ENCODE results near the gene NPAS2. TPM values are rescaled to one million over a fixed set of nuclear protein-coding genes. Genes with fewer than 3 reads are reported as not detected.

Gene NPAS2
- total RNA-seq, 4 donors from 2014 or later = 7.7 to 83.2 (median 15.1) TPM

- no peak overlapping the region for H3K27ac ChIP-seq
- H3K27me3 ChIP-seq = no peaks in the 10 kb centered on the region
- WGBS, 2 donors = 87 to 89% methylated on average over 15 of the region's 15 CpGs
- H3K4me3 ChIP-seq = no peak overlapping the region
- H3K4me1 ChIP-seq = no peaks in the 10 kb centered on the region
- DNase-seq (ENCODE audit: low spot score in 2 of 2) = no peak
- no peak for TF ChIP-seq CTCF (IDR thresholded peaks at IDR 0.05)
- TF ChIP-seq EP300 (IDR thresholded peaks at IDR 0.05) = no peak
- TF ChIP-seq POLR2A (IDR thresholded peaks at IDR 0.05) = no peak
- H3K36me3 ChIP-seq = peaks cover 0 to 78% (median 0%) of the 10 kb centered on the region in 3 donors
- no peaks in the 10 kb centered on the region for H3K9me3 ChIP-seq
These were observed 212.3 kb downstream of the NPAS2 start for GRCh38 chr2:101032084-101032776.

- H3K27me3 ChIP-seq = no peaks in the 10 kb centered on the region
- DNase-seq (ENCODE audit: low spot score in 2 of 2) = no peak
- H3K36me3 ChIP-seq = peaks cover 0 to 92% (median 0%) of the 10 kb centered on the region in 3 donors
- no peak overlapping the region for H3K27ac ChIP-seq
- 63 to 73% methylated on average over 2 of the region's 2 CpGs for WGBS, 2 donors
- no peaks in the 10 kb centered on the region for H3K4me1 ChIP-seq
- H3K4me3 ChIP-seq = no peak overlapping the region
- no peaks in the 10 kb centered on the region for H3K9me3 ChIP-seq
- no peak for TF ChIP-seq POLR2A (IDR thresholded peaks at IDR 0.05)
- TF ChIP-seq CTCF (IDR thresholded peaks at IDR 0.05) = peak in 4 of 5 experiments; percentile 23 to 58 (median 44)
These were observed 216.6 kb downstream of the NPAS2 start for GRCh38 chr2:101036562-101036961.

- no peak for TF ChIP-seq CTCF (IDR thresholded peaks at IDR 0.05)
- no peak for TF ChIP-seq EP300 (IDR thresholded peaks at IDR 0.05)
- no peak for TF ChIP-seq POLR2A (IDR thresholded peaks at IDR 0.05)
- Histone ChIP-seq H3K4me1 (no peaks in the 10 kb centered on the region), H3K27ac (no peak overlapping the region), H3K4me3 (no peak overlapping the region), H3K9me3 (no peaks in the 10 kb centered on the region), H3K36me3 (peaks cover 0 to 85% (median 0%) of the 10 kb centered on the region in 3 donors), H3K27me3 (no peaks in the 10 kb centered on the region)
- WGBS, 2 donors = 90 to 92% methylated on average over 18 to 19 of the region's 19 CpGs
- no peak for DNase-seq (ENCODE audit: low spot score in 2 of 2)
These were observed 217.3 kb downstream of the NPAS2 start for GRCh38 chr2:101037161-101037755.

GRCh38 chr2:101038455-101039255 is 218.7 kb downstream of the NPAS2 start:
- H3K36me3 ChIP-seq = peaks cover 0 to 71% (median 0%) of the 10 kb centered on the region in 3 donors
- H3K4me3 ChIP-seq = no peak overlapping the region
- no peak for DNase-seq (ENCODE audit: low spot score in 2 of 2)
- no peaks in the 10 kb centered on the region for H3K27me3 ChIP-seq
- TF ChIP-seq EP300 (IDR thresholded peaks at IDR 0.05) = no peak
- TF ChIP-seq CTCF (IDR thresholded peaks at IDR 0.05) = peak in 2 of 5 experiments; percentile 17 to 23
- no peak for TF ChIP-seq POLR2A (IDR thresholded peaks at IDR 0.05)
- no peaks in the 10 kb centered on the region for H3K4me1 ChIP-seq
- 90 to 92% methylated on average over 19 to 21 of the region's 21 CpGs for WGBS, 2 donors
- H3K27ac ChIP-seq = no peak overlapping the region
- no peaks in the 10 kb centered on the region for H3K9me3 ChIP-seq

All from tibial nerve (tissue), 4 donors.